B cell (primary cell): ENCODE measurements around the gene HS3ST2. TPM values are rescaled to one million over a fixed set of nuclear protein-coding genes. Genes with fewer than 3 reads are reported as not detected.

Source experiments
- ATAC-seq: fragments of 200-7000 bp; cut with Tn5 transposase; one replicate; pipeline ENCODE4 v1.10.0; 2021; ENCODE audit warnings: low read depth, mild to moderate bottlenecking, moderate number of reproducible peaks, moderate library complexity
- CTCF ChIA-PET: fragments of 350-600 bp; sonication (Branson Sonifier 250); formaldehyde crosslinking; loops from one replicate; lab custom pipeline; 2021; ENCODE audit warnings: antibody characterized with exemption, inconsistent platforms; lab: Charles Lee
- POLR2A ChIA-PET: fragments of 350-600 bp; sonication (Branson Sonifier 250); formaldehyde crosslinking; loops from one replicate; lab custom pipeline; 2021; ENCODE audit warnings: antibody characterized with exemption; lab: Charles Lee
- DNase-seq: peaks from one replicate; pipeline ENCODE4 v3.0.0; 2013
- H2AFZ ChIP-seq: 2 replicates; pipeline ENCODE4 v1.6.1; 2012; ENCODE audit warnings: mild to moderate bottlenecking, low read depth, low read length; ENCODE audit not compliant: insufficient read depth, poor library complexity, severe bottlenecking
- H3K27ac ChIP-seq, 2 donors: 1 replicate in 1 of 2; 2 replicates in 1 of 2; pipeline ENCODE4 v1.5.1; 2012 to 2013; ENCODE audit warnings: low read length in 2 of 2, mild to moderate bottlenecking in 2 of 2, moderate library complexity in 1 of 2
- H3K27me3 ChIP-seq, 4 experiments: fragments of 200-600 bp in 1 of 4; sonication (generic) in 1 of 4; replicated peaks in 1 of 4; 1 replicate in 2 of 4; 2 replicates in 2 of 4; pipeline versions ENCODE4 v1.6.1 to v1.7.0; 2013 to 2016; ENCODE audit warnings: low read length in 3 of 4, mild to moderate bottlenecking in 2 of 4, mixed read lengths in 1 of 4, moderate library complexity in 1 of 4; ENCODE audit not compliant: insufficient read depth in 4 of 4, control insufficient read depth in 3 of 4; ENCODE audit errors: control extremely low read depth in 1 of 4
- H3K36me3 ChIP-seq, 2 experiments: replicated peaks in 1 of 2; 1 replicate in 1 of 2; 2 replicates in 1 of 2; pipeline versions ENCODE4 v1.6.1 to v1.7.1; 2013; ENCODE audit warnings: low read length in 1 of 2; ENCODE audit not compliant: insufficient read depth in 2 of 2, control insufficient read depth in 1 of 2; ENCODE audit errors: control extremely low read depth in 1 of 2, extremely low read depth in 1 of 2
- H3K4me1 ChIP-seq, 2 donors: fragments of 200-600 bp in 1 of 2; sonication (generic) in 1 of 2; 1 replicate in 1 of 2; 2 replicates in 1 of 2; pipeline versions ENCODE4 v1.5.1 to v1.6.1; 2013 to 2017; ENCODE audit warnings: low read length in 2 of 2; ENCODE audit not compliant: control insufficient read depth in 2 of 2, insufficient read depth in 2 of 2
- H3K4me2 ChIP-seq: replicated peaks from 2 replicates; pipeline ENCODE3; 2012; ENCODE audit warnings: mild to moderate bottlenecking, low read depth, low read length; ENCODE audit not compliant: poor library complexity, severe bottlenecking
- H3K4me3 ChIP-seq, 5 experiments: fragments of 200-600 bp in 1 of 5; sonication (generic) in 1 of 5; 1 replicate in 3 of 5; 2 replicates in 2 of 5; pipeline versions ENCODE4 v1.5.1 to v1.7.0; 2011 to 2016; ENCODE audit warnings: low read length in 4 of 5, mild to moderate bottlenecking in 4 of 5, low read depth in 2 of 5, control low read depth in 1 of 5, moderate library complexity in 1 of 5; ENCODE audit not compliant: insufficient read depth in 1 of 5; ENCODE audit errors: control extremely low read depth in 1 of 5, extremely low read depth in 1 of 5
- H3K79me2 ChIP-seq: fragments of 200-600 bp; sonication (generic); one replicate; pipeline ENCODE4 v1.6.0; 2016; ENCODE audit warnings: low read length; ENCODE audit not compliant: control insufficient read depth, insufficient read depth
- H3K9ac ChIP-seq: fragments of 200-600 bp; sonication (generic); 2 replicates; pipeline ENCODE4 v1.6.1; 2017; ENCODE audit warnings: mild to moderate bottlenecking, low read length, moderate library complexity
- H3K9me3 ChIP-seq, 3 donors: one replicate each; pipeline versions ENCODE4 v1.6.1 to v1.7.1; 2013; ENCODE audit warnings: low read length in 2 of 3; ENCODE audit not compliant: control insufficient read depth in 2 of 3, insufficient read depth in 1 of 3; ENCODE audit errors: control extremely low read depth in 1 of 3
- H4K20me1 ChIP-seq: 2 replicates; pipeline ENCODE4 v1.6.0; 2012; ENCODE audit warnings: mild to moderate bottlenecking, low read length; ENCODE audit not compliant: insufficient read depth, control insufficient read depth, poor library complexity, severe bottlenecking
- H3K27ac Mint-ChIP-seq: one replicate; pipeline ENCODE4 v1.8.0; 2021; ENCODE audit warnings: mixed read lengths
- H3K27me3 Mint-ChIP-seq: one replicate; pipeline ENCODE4 v1.8.0; 2021; ENCODE audit warnings: mixed read lengths
- H3K4me1 Mint-ChIP-seq: one replicate; pipeline ENCODE4 v1.8.0; 2021; ENCODE audit warnings: mixed read lengths
- H3K4me3 Mint-ChIP-seq: one replicate; pipeline ENCODE4 v1.8.0; 2021; ENCODE audit warnings: mixed read lengths
- H3K9me3 Mint-ChIP-seq: one replicate; pipeline ENCODE4 v1.8.0; 2022; ENCODE audit warnings: mixed read lengths; ENCODE audit not compliant: insufficient read depth
- EZH2 ChIP-seq: IDR thresholded peaks from 2 replicates; pipeline ENCODE4 v1.6.1; 2012; ENCODE audit warnings: borderline replicate concordance, low read depth, mild to moderate bottlenecking, moderate library complexity, low read length; ENCODE audit not compliant: insufficient read depth, poor library complexity, severe bottlenecking
- whole genome bisulfite sequencing: methylation state at CpG from one replicate; pipeline ENCODE4 v1.1.5; 2013; ENCODE audit warnings: missing lambda C conversion rate; ENCODE audit not compliant: insufficient coverage; 5-methylcytosine and 5-hydroxymethylcytosine counted together
- intact Hi-C: fragments of 100-400 bp; cut with micrococcal nuclease; formaldehyde crosslinking; loops from one replicate; pipeline ENCODE4 v1.10.0; 2022
- polyA plus RNA-seq: library from polyadenylated mRNA; depleted of rRNA; stranded (reverse); fragments of >200 nt; gene quantifications from 2 replicates; pipeline ENCODE4 v1.2.3, GENCODE V29; 2012
- total RNA-seq, 2 donors: library from RNA; stranded (reverse); fragments of 120-200 nt in 1 of 2; gene quantifications; 1 replicate in 1 of 2; 2 replicates in 1 of 2; pipeline versions ENCODE4 v1.2.3 to v1.2.4, GENCODE V29; 2013 to 2022
- TF ChIP-seq, protein P1 (sequence below): fragments of 200-600 bp; IDR thresholded peaks from one replicate; pipeline ENCODE4 v1.8.0; 2022; ENCODE audit warnings: antibody characterized with exemption, mild to moderate bottlenecking

The HS3ST2 gene
- total and polyA plus RNA-seq, 2 donors (not counting 1 experiment from before 2014, with no cell fraction given): not detected

DNA sequence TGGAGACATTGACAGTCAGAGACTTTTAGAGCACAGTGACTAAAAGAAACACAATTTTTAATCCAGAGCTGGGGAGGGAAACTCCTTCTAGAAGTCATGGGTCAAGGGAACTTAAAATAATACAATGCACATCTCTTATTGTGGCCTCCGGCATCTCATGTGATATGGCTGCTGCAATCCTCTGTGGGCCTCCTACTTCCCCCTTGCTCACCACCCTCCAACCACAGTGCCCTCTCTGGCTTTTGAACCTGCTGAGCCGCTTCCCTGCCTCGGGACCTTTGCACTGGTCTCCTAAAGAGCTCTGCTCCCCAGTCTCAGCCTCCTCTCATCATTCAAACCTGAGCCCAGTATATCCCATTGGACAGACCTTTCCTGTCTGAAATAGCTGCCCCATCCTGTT, 47.6 kb downstream of the HS3ST2 start:
- H3K4me2 ChIP-seq: no peak overlapping the region
- peaks cover 0 to 3% (median 0%) of the 10 kb centered on the region in 3 donors for H3K9me3 ChIP-seq
- Mint-ChIP-seq H3K9me3 (no peaks in the 10 kb centered on the region), H3K4me1 (no peaks in the 10 kb centered on the region), H3K4me3 (no peak overlapping the region), H3K27ac (no peak overlapping the region), H3K27me3 (peaks cover 29% of the 10 kb centered on the region)
- no peaks in the 10 kb centered on the region for H4K20me1 ChIP-seq
- H3K27me3 ChIP-seq: peaks cover 0 to 13% (median 4%) of the 10 kb centered on the region in 4 experiments
- H3K4me3 ChIP-seq: no peak overlapping the region
- 94% methylated on average over 3 of the region's 3 CpGs for WGBS
- TF ChIP-seq, protein P1, sequence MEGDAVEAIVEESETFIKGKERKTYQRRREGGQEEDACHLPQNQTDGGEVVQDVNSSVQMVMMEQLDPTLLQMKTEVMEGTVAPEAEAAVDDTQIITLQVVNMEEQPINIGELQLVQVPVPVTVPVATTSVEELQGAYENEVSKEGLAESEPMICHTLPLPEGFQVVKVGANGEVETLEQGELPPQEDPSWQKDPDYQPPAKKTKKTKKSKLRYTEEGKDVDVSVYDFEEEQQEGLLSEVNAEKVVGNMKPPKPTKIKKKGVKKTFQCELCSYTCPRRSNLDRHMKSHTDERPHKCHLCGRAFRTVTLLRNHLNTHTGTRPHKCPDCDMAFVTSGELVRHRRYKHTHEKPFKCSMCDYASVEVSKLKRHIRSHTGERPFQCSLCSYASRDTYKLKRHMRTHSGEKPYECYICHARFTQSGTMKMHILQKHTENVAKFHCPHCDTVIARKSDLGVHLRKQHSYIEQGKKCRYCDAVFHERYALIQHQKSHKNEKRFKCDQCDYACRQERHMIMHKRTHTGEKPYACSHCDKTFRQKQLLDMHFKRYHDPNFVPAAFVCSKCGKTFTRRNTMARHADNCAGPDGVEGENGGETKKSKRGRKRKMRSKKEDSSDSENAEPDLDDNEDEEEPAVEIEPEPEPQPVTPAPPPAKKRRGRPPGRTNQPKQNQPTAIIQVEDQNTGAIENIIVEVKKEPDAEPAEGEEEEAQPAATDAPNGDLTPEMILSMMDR: no peak
- no peak for TF ChIP-seq EZH2
- H3K9ac ChIP-seq: no peak overlapping the region
- H3K27ac ChIP-seq: no peak overlapping the region
- no peaks in the 10 kb centered on the region for H3K4me1 ChIP-seq
- DNase-seq: no peak
- POLR2A ChIA-PET: no interaction called here
- H3K36me3 ChIP-seq: no peaks in the 10 kb centered on the region
- ATAC-seq: no peak
- CTCF ChIA-PET: no interaction called here
- intact Hi-C loops: no loop called here
- no peak overlapping the region for H2AFZ ChIP-seq
- H3K79me2 ChIP-seq: no peaks in the 10 kb centered on the region

DNA sequence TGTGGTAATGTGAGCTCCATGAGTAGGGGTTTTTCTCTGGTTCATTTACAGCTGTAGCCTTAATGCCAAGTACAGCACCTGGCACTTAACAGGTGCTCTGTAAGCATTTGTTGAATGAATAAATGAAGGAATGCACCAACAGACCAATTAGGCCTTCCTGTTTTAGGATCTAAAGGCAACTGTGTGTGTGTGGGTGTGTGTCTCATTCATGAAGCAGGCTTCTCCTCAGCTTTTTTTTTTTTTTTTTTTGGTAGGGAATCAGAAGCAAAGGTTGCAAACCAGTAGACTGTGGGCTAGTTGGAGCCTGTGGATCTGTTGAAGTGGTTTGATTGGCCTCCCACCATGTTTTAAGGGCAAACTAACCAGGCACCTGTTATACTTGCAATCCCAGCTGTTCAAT, 48.1 kb downstream of the HS3ST2 start:
- ATAC-seq (no peak), DNase-seq (no peak)
- ChIA-PET POLR2A (no interaction called here), CTCF (no interaction called here)
- no peaks in the 10 kb centered on the region for H4K20me1 ChIP-seq
- Mint-ChIP-seq H3K27me3 (peaks cover 29% of the 10 kb centered on the region), H3K9me3 (no peaks in the 10 kb centered on the region), H3K4me3 (no peak overlapping the region), H3K27ac (no peak overlapping the region), H3K4me1 (no peaks in the 10 kb centered on the region)
- no peak overlapping the region for H3K4me3 ChIP-seq
- no peak overlapping the region for H3K9ac ChIP-seq
- no peaks in the 10 kb centered on the region for H3K79me2 ChIP-seq
- H3K4me2 ChIP-seq: no peak overlapping the region
- no peaks in the 10 kb centered on the region for H3K36me3 ChIP-seq
- H2AFZ ChIP-seq: no peak overlapping the region
- peaks cover 0 to 13% (median 4%) of the 10 kb centered on the region in 4 experiments for H3K27me3 ChIP-seq
- no peaks in the 10 kb centered on the region for H3K4me1 ChIP-seq
- H3K9me3 ChIP-seq: peaks cover 0 to 3% (median 0%) of the 10 kb centered on the region in 3 donors
- no peak overlapping the region for H3K27ac ChIP-seq
- TF ChIP-seq, protein P1: no peak
- no peak for TF ChIP-seq EZH2
- intact Hi-C loops: no loop called here
